HCT116 (cell line): ENCODE measurements around the gene DCST2. TPM values are rescaled to one million over a fixed set of nuclear protein-coding genes. Genes with fewer than 3 reads are reported as not detected.
A peak's percentile ranks its signal among the peaks of the same experiment; 100 is the strongest.

Source experiments
- ATAC-seq: fragments of 200-7000 bp; cut with Tn5 transposase; 2 replicates; pipeline ENCODE4 v1.9.1; 2020; ENCODE audit warnings: mild to moderate bottlenecking, moderate library complexity
- BruUV-seq: library from RNA; stranded (reverse); fragments of 400-500 nt; replicated peaks from 2 replicates; lab custom pipeline; 2021; lab: Mats Ljungman, UMichigan
- CTCF ChIA-PET: fragments of 300-600 bp; sonication (Branson Sonifier 250); formaldehyde crosslinking; loops from one replicate; lab custom pipeline; 2021; ENCODE audit warnings: antibody characterized with exemption; lab: Charles Lee
- POLR2A ChIA-PET: fragments of 300-600, 350-600 bp; sonication (Branson Sonifier 250); formaldehyde crosslinking; loops from one replicate; lab custom pipeline; 2021; ENCODE audit warnings: antibody characterized with exemption; lab: Charles Lee
- RAD21 ChIA-PET, 2 experiments: fragments of 300-600 bp; sonication (Branson Sonifier 250); formaldehyde crosslinking; loops; one replicate each; lab custom pipeline; 2023; ENCODE audit warnings: low total read pairs in 2 of 2; ENCODE audit not compliant: uncharacterized antibody in 2 of 2, unreplicated experiment in 2 of 2, low non-redundant PET in 1 of 2; lab: Charles Lee
- DNase-seq: peaks from one replicate; pipeline ENCODE4 v3.0.0-alpha.2; 2010; ENCODE audit warnings: low read depth, low spot score
- H2AFZ ChIP-seq: fragments of 200-600 bp; shearing (Covaris generic), sonication (generic); 2 replicates; pipeline ENCODE4 v1.6.1; 2017; ENCODE audit warnings: low read depth, mixed run types, mixed read lengths, antibody characterized with exemption, low read length; ENCODE audit not compliant: poor library complexity, severe bottlenecking
- H3K27ac ChIP-seq: 2 replicates; pipeline ENCODE4 v1.5.1; 2012; ENCODE audit warnings: low read depth, low read length
- H3K27me3 ChIP-seq: fragments of 200-600 bp; sonication (generic); 2 replicates; pipeline ENCODE4 v1.6.1; 2016; ENCODE audit warnings: mixed run types, low read length, mixed read lengths; ENCODE audit not compliant: insufficient read depth
- H3K36me3 ChIP-seq, 2 experiments: fragments of 200-500 bp in 1 of 2; fragments of 200-600 bp in 1 of 2; sonication (Bioruptor generic) in 1 of 2; sonication (generic) in 1 of 2; 2 replicates each; pipeline versions ENCODE4 v1.5.1 to v1.6.1; 2014 to 2016; ENCODE audit warnings: low read length in 2 of 2, inconsistent platforms in 1 of 2, mixed read lengths in 1 of 2, mixed run types in 1 of 2; ENCODE audit not compliant: insufficient read depth in 2 of 2, control insufficient read depth in 1 of 2
- H3K4me1 ChIP-seq, 2 experiments: fragments of 200-600 bp in 1 of 2; sonication (generic) in 1 of 2; 2 replicates each; pipeline versions ENCODE4 v1.5.1 to v1.6.1; 2012 to 2017; ENCODE audit warnings: low read length in 2 of 2, inconsistent platforms in 1 of 2, mild to moderate bottlenecking in 1 of 2, mixed read lengths in 1 of 2, mixed run types in 1 of 2, moderate library complexity in 1 of 2; ENCODE audit not compliant: insufficient read depth in 2 of 2, control insufficient read depth in 1 of 2
- H3K4me2 ChIP-seq: fragments of 200-600 bp; sonication (generic); 2 replicates; pipeline ENCODE4 v1.6.1; 2017; ENCODE audit warnings: mixed run types, low read length, mixed read lengths
- H3K4me3 ChIP-seq, 2 experiments: fragments of 200-600 bp in 1 of 2; sonication (generic) in 1 of 2; replicated peaks in 1 of 2; 2 replicates each; pipeline ENCODE4 v1.5.1; 2011 to 2016; ENCODE audit warnings: low read length in 2 of 2, control low read depth in 1 of 2, low read depth in 1 of 2, mild to moderate bottlenecking in 1 of 2, mixed read lengths in 1 of 2, mixed run types in 1 of 2
- H3K79me2 ChIP-seq: fragments of 200-600 bp; sonication (generic); 2 replicates; pipeline ENCODE4 v1.6.1; 2017; ENCODE audit warnings: mild to moderate bottlenecking, mixed run types, low read length, moderate library complexity, mixed read lengths; ENCODE audit not compliant: insufficient read depth
- H3K9ac ChIP-seq: fragments of 200-600 bp; sonication (generic); 2 replicates; pipeline ENCODE4 v1.6.1; 2016; ENCODE audit warnings: low read length, mixed read lengths
- H3K9me2 ChIP-seq: fragments of 200-600 bp; sonication (generic), shearing (Covaris generic); 2 replicates; pipeline ENCODE4 v1.6.1; 2017; ENCODE audit warnings: mixed run types, mild to moderate bottlenecking, moderate library complexity; ENCODE audit not compliant: insufficient read depth
- H3K9me3 ChIP-seq, 2 experiments: fragments of 200-500 bp in 1 of 2; fragments of 200-600 bp in 1 of 2; sonication (Bioruptor generic) in 1 of 2; sonication (generic) in 1 of 2; 2 replicates each; pipeline ENCODE4 v1.6.1; 2014 to 2017; ENCODE audit warnings: low read length in 2 of 2, mixed read lengths in 2 of 2, inconsistent platforms in 1 of 2, low read depth in 1 of 2, mild to moderate bottlenecking in 1 of 2, mixed run types in 1 of 2, moderate library complexity in 1 of 2; ENCODE audit not compliant: control insufficient read depth in 1 of 2, insufficient read depth in 1 of 2
- H4K20me1 ChIP-seq: fragments of 200-600 bp; sonication (generic), shearing (Covaris generic); 2 replicates; pipeline ENCODE4 v1.6.1; 2017; ENCODE audit warnings: mixed run types, mild to moderate bottlenecking, moderate library complexity; ENCODE audit not compliant: insufficient read depth
- CEBPB ChIP-seq: IDR thresholded peaks from 2 replicates; pipeline ENCODE4 v1.6.1; 2012; ENCODE audit warnings: low read depth
- EGR1 ChIP-seq: IDR thresholded peaks from 2 replicates; pipeline ENCODE4 v1.6.1; 2012; ENCODE audit warnings: low read depth
- EZH2 ChIP-seq: fragments of 200-600 bp; sonication (generic); IDR thresholded peaks from 2 replicates; pipeline ENCODE4 v1.6.1; 2017; ENCODE audit warnings: antibody characterized with exemption, mixed run types
- EZH2phosphoT487 ChIP-seq: fragments of 200-600 bp; IDR thresholded peaks from 2 replicates; pipeline ENCODE4 v1.6.1; 2018; ENCODE audit warnings: antibody characterized with exemption, borderline replicate concordance
- POLR2AphosphoS5 ChIP-seq: IDR thresholded peaks from 2 replicates; pipeline ENCODE4 v1.6.1; 2011; ENCODE audit warnings: mild to moderate bottlenecking, low read depth, low read length, moderate library complexity
- RAD21 ChIP-seq: IDR thresholded peaks from 2 replicates; pipeline ENCODE4 v1.6.1; 2012; ENCODE audit warnings: low read depth, mild to moderate bottlenecking
- SP1 ChIP-seq: IDR thresholded peaks from 2 replicates; pipeline ENCODE4 v1.6.1; 2012; ENCODE audit warnings: low read depth
- TCF7L2 ChIP-seq: IDR thresholded peaks from 2 replicates; pipeline ENCODE4 v1.7.0; 2011; ENCODE audit warnings: borderline replicate concordance, inconsistent platforms; ENCODE audit not compliant: insufficient read depth, insufficient read length; ENCODE audit errors: extremely low read depth
- ZNF274 ChIP-seq: fragments of 200-500 bp; sonication (Bioruptor generic); IDR thresholded peaks from 2 replicates; pipeline ENCODE4 v1.6.1; 2014; ENCODE audit warnings: mild to moderate bottlenecking, low read depth, low read length, inconsistent platforms
- intact Hi-C: fragments of 100-400 bp; cut with micrococcal nuclease; formaldehyde crosslinking; loops from 2 replicates; pipeline ENCODE4 v1.10.0; 2022
- total RNA-seq: library from RNA; stranded (reverse); gene quantifications from one replicate; pipeline ENCODE4 v1.2.1, GENCODE V29; 2021; ENCODE audit not compliant: unreplicated experiment
- TF ChIP-seq, protein P1 (sequence below): IDR thresholded peaks from 2 replicates; pipeline ENCODE4 v1.6.1; 2012

DCST2 gene
- total RNA-seq, 1 experiment from 2014 or later: 2.0 TPM

GRCh38 chr1:155069551-155070157 lies 36.1 kb upstream of the DCST2 start:
- DNase-seq: no peak
- Histone ChIP-seq H3K9ac (no peak overlapping the region), H3K27me3 (no peaks in the 10 kb centered on the region), H3K79me2 (0 out of 2 replicates have a peak, but pooled peaks cover 3% of the 10 kb centered on the region), H3K4me3 (no peak overlapping the region), H3K9me3 (no peaks in the 10 kb centered on the region), H3K27ac (no peak overlapping the region), H3K36me3 (peaks cover 0 to 13% of the 10 kb centered on the region in 2 experiments; a peak in 2 of 4 replicates), H4K20me1 (no peaks in the 10 kb centered on the region), H3K4me1 (peaks cover 14 to 24% of the 10 kb centered on the region in 2 experiments), H3K4me2 (no peak overlapping the region), H3K9me2 (no peaks in the 10 kb centered on the region), H2AFZ (no peak overlapping the region)
- TF ChIP-seq TCF7L2 (peak; percentile 93), SP1 (no peak)
- intact Hi-C loops: loop anchor here (2.0 kb wide), 1 partner anchor 15 kb away; no protein-coding TSS in a partner anchor
- no peak for ATAC-seq
- ChIA-PET POLR2A (no interaction called here), RAD21 (interaction anchor here (0.6 kb wide), 2 partner anchors 43 to 68 kb away, joined by 4 read pairs; no protein-coding TSS in a partner anchor), CTCF (interaction anchor here (1.3 kb wide), 1 partner anchor 19 kb away, joined by 4 read pairs; the partner anchor contains the start of gene ADAM15)
- no TSS peak for BruUV-seq

- ChIA-PET CTCF (interaction anchor here (6.7 kb wide), 1 partner anchor 17 kb away, joined by 44 read pairs; no protein-coding TSS in a partner anchor), POLR2A (interaction anchor here (1.3 kb wide), 1 partner anchor 10 kb away, joined by 3 read pairs; the partner anchor contains the start of gene EFNA3), RAD21 (no interaction called here)
Measured at GRCh38 chr1:155068599-155068998, 35.0 kb upstream of the DCST2 start.

More at GRCh38 chr1:155068599-155068998, 35.0 kb upstream of the DCST2 start:
- H3K4me3 ChIP-seq: no peak overlapping the region
- H3K4me2 ChIP-seq: no peak overlapping the region
- H2AFZ ChIP-seq: no peak overlapping the region
- H4K20me1 ChIP-seq: no peaks in the 10 kb centered on the region
- no peaks in the 10 kb centered on the region for H3K9me3 ChIP-seq
- ATAC-seq: no peak
- DNase-seq: no peak
- peaks cover 15 to 32% of the 10 kb centered on the region in 2 experiments for H3K4me1 ChIP-seq
- intact Hi-C loops: no loop called here
- peaks cover 0 to 13% of the 10 kb centered on the region in 2 experiments; a peak in 2 of 4 replicates for H3K36me3 ChIP-seq
- TF ChIP-seq CEBPB (no peak), POLR2AphosphoS5 (no peak), RAD21 (no peak), ZNF274 (no peak), EGR1 (no peak), EZH2phosphoT487 (no peak), TCF7L2 (no peak), EZH2 (no peak), SP1 (no peak)
- TF ChIP-seq, protein P1, sequence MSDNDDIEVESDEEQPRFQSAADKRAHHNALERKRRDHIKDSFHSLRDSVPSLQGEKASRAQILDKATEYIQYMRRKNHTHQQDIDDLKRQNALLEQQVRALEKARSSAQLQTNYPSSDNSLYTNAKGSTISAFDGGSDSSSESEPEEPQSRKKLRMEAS: no peak
- no peaks in the 10 kb centered on the region for H3K9me2 ChIP-seq
- H3K9ac ChIP-seq: no peak overlapping the region
- no peaks in the 10 kb centered on the region for H3K27me3 ChIP-seq
- H3K79me2 ChIP-seq: 0 out of 2 replicates have a peak, but pooled peaks cover 5% of the 10 kb centered on the region
- no TSS peak for BruUV-seq
- no peak overlapping the region for H3K27ac ChIP-seq
